ENCODE results near the gene GATAD2A. TPM values are rescaled to one million over a fixed set of nuclear protein-coding genes. Genes with fewer than 3 reads are reported as not detected.

The GATAD2A gene
- total and polyA plus RNA-seq, 9 of the 15 experiments (the other 6 are each of a cell fraction or from before 2014, with no cell fraction given) = 2.4 to 226 (median 44.2) TPM

- TF ChIP-seq RFX1 (IDR thresholded peaks at IDR 0.05) = no peak
- TF ChIP-seq NCOR1 (IDR thresholded peaks at IDR 0.05) = no peak
- no peak for TF ChIP-seq PURB (CRISPR knock-in tag; IDR thresholded peaks at IDR 0.05; ENCODE audit: low read depth)
- TF ChIP-seq SMAD1 (IDR thresholded peaks at IDR 0.05; ENCODE audit: low read depth, low read length, partially characterized antibody) = no peak
- no peak for TF ChIP-seq GATAD2A (IDR thresholded peaks at IDR 0.05)
- TF ChIP-seq PHB2 (IDR thresholded peaks at IDR 0.05; ENCODE audit: low read depth) = no peak
- TF ChIP-seq ZNF354B (CRISPR knock-in tag; IDR thresholded peaks at IDR 0.05) = no peak
- TF ChIP-seq ZNF436 (CRISPR knock-in tag; IDR thresholded peaks at IDR 0.05) = no peak
- TF ChIP-seq NFATC3 (IDR thresholded peaks at IDR 0.05) = no peak
- no peak for TF ChIP-seq PREB (CRISPR knock-in tag; IDR thresholded peaks at IDR 0.05)
- TF ChIP-seq CBFA2T2 (conservative IDR thresholded peaks at IDR 0.05) = no peak
- no peak for TF ChIP-seq ESRRB (CRISPR knock-in tag; IDR thresholded peaks at IDR 0.05; ENCODE audit: borderline replicate concordance)
- TF ChIP-seq, protein P1, sequence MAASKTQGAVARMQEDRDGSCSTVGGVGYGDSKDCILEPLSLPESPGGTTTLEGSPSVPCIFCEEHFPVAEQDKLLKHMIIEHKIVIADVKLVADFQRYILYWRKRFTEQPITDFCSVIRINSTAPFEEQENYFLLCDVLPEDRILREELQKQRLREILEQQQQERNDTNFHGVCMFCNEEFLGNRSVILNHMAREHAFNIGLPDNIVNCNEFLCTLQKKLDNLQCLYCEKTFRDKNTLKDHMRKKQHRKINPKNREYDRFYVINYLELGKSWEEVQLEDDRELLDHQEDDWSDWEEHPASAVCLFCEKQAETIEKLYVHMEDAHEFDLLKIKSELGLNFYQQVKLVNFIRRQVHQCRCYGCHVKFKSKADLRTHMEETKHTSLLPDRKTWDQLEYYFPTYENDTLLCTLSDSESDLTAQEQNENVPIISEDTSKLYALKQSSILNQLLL (CRISPR knock-in tag; IDR thresholded peaks at IDR 0.05; ENCODE audit: borderline replicate concordance) = no peak
- no peak for TF ChIP-seq HDAC8 (tag; IDR thresholded peaks at IDR 0.05)
- no peak for TF ChIP-seq TCF7 (IDR thresholded peaks at IDR 0.05; ENCODE audit: borderline replicate concordance)
- no peak for TF ChIP-seq E2F8 (IDR thresholded peaks at IDR 0.05; ENCODE audit: low read depth, partially characterized antibody)
- TF ChIP-seq ZNF589 (CRISPR knock-in tag; IDR thresholded peaks at IDR 0.05; ENCODE audit: low read depth) = no peak
- TF ChIP-seq TARDBP (IDR thresholded peaks at IDR 0.05) = no peak
- TF ChIP-seq NFE2 (IDR thresholded peaks at IDR 0.05; ENCODE audit: low read depth) = no peak
- TF ChIP-seq, protein P2, sequence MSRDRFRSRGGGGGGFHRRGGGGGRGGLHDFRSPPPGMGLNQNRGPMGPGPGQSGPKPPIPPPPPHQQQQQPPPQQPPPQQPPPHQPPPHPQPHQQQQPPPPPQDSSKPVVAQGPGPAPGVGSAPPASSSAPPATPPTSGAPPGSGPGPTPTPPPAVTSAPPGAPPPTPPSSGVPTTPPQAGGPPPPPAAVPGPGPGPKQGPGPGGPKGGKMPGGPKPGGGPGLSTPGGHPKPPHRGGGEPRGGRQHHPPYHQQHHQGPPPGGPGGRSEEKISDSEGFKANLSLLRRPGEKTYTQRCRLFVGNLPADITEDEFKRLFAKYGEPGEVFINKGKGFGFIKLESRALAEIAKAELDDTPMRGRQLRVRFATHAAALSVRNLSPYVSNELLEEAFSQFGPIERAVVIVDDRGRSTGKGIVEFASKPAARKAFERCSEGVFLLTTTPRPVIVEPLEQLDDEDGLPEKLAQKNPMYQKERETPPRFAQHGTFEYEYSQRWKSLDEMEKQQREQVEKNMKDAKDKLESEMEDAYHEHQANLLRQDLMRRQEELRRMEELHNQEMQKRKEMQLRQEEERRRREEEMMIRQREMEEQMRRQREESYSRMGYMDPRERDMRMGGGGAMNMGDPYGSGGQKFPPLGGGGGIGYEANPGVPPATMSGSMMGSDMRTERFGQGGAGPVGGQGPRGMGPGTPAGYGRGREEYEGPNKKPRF (IDR thresholded peaks at IDR 0.05; ENCODE audit: low read depth, low read length) = no peak
- TF ChIP-seq POLR2B (IDR thresholded peaks at IDR 0.05; ENCODE audit: low read depth, partially characterized antibody) = no peak
- no peak; the same call in 1 of the 2 replicates for TF ChIP-seq MYC (IDR thresholded peaks at IDR 0.05; ENCODE audit: low read depth, low read length)
- no peak for TF ChIP-seq MYC (CRISPR knock-in tag; IDR thresholded peaks at IDR 0.05; ENCODE audit: borderline replicate concordance, low read depth)
Observed at GRCh38 chr19:19385896-19386869, 19.3 kb upstream of the GATAD2A start (continued).
